Fibroblast of lung (primary cell): ENCODE results near the gene NACC1. TPM values are rescaled to one million over a fixed set of nuclear protein-coding genes. Genes with fewer than 3 reads are reported as not detected.

ENCODE experiments used
- DNase-seq, 2 donors: peaks; one replicate each; pipeline versions ENCODE4 v3.0.0 to v3.0.0-alpha.2; 2010; ENCODE audit warnings: low read depth in 2 of 2
- H2AFZ ChIP-seq: 2 replicates; pipeline ENCODE4 v1.5.1; 2012; ENCODE audit warnings: low read length, control low read depth, inconsistent platforms
- H3K27ac ChIP-seq: 2 replicates; pipeline ENCODE4 v1.5.1; 2011; ENCODE audit warnings: low read length, control low read depth; ENCODE audit not compliant: insufficient read depth
- H3K27me3 ChIP-seq: 2 replicates; pipeline ENCODE4 v1.5.1; 2011; ENCODE audit warnings: mild to moderate bottlenecking, low read length; ENCODE audit not compliant: control insufficient read depth, insufficient read depth
- H3K36me3 ChIP-seq: 2 replicates; pipeline ENCODE4 v1.5.1; 2011; ENCODE audit warnings: low read length; ENCODE audit not compliant: control insufficient read depth, insufficient read depth
- H3K4me1 ChIP-seq: 2 replicates; pipeline ENCODE4 v1.5.1; 2011; ENCODE audit warnings: low read length; ENCODE audit not compliant: control insufficient read depth, insufficient read depth; ENCODE audit errors: extremely low read depth
- H3K4me2 ChIP-seq: 2 replicates; pipeline ENCODE4 v1.5.1; 2011; ENCODE audit warnings: low read length, control low read depth; ENCODE audit not compliant: insufficient read depth; ENCODE audit errors: extremely low read depth
- H3K4me3 ChIP-seq, 4 experiments: fragments of 200-600 bp in 1 of 4; sonication (generic) in 1 of 4; replicated peaks in 1 of 4; 2 replicates each; pipeline ENCODE4 v1.5.1; 2011 to 2016; ENCODE audit warnings: low read length in 4 of 4, low read depth in 3 of 4, mild to moderate bottlenecking in 3 of 4, control low read depth in 2 of 4, inconsistent platforms in 1 of 4, mixed read lengths in 1 of 4; ENCODE audit not compliant: insufficient read depth in 1 of 4; ENCODE audit errors: control extremely low read depth in 1 of 4
- H3K79me2 ChIP-seq: 2 replicates; pipeline ENCODE4 v1.5.1; 2012; ENCODE audit warnings: mild to moderate bottlenecking, low read length, inconsistent platforms; ENCODE audit not compliant: control insufficient read depth, insufficient read depth
- H3K9ac ChIP-seq: 2 replicates; pipeline ENCODE4 v1.5.1; 2011; ENCODE audit warnings: mild to moderate bottlenecking, low read length, control low read depth; ENCODE audit not compliant: insufficient read depth
- H3K9me3 ChIP-seq: 2 replicates; pipeline ENCODE4 v1.5.1; 2012; ENCODE audit warnings: low read depth, low read length; ENCODE audit not compliant: control insufficient read depth, insufficient read depth
- H4K20me1 ChIP-seq: 2 replicates; pipeline ENCODE4 v1.5.1; 2011; ENCODE audit warnings: low read length; ENCODE audit not compliant: control insufficient read depth, insufficient read depth; ENCODE audit errors: extremely low read depth
- CTCF ChIP-seq, 2 donors: IDR thresholded peaks in 1 of 2; conservative IDR thresholded peaks in 1 of 2; 1 replicate in 1 of 2; 2 replicates in 1 of 2; pipeline ENCODE4 v1.5.1; 2011 to 2012; ENCODE audit warnings: low read length in 2 of 2, control low read depth in 1 of 2, inconsistent platforms in 1 of 2, low read depth in 1 of 2, mild to moderate bottlenecking in 1 of 2
- EZH2 ChIP-seq: IDR thresholded peaks from 2 replicates; pipeline ENCODE4 v1.5.1; 2012; ENCODE audit warnings: low read length, control low read depth, mild to moderate bottlenecking; ENCODE audit errors: missing control alignments
- polyA plus RNA-seq, 2 donors: library from polyadenylated mRNA; depleted of rRNA in 1 of 2; stranded (reverse) in 1 of 2; unstranded in 1 of 2; fragments of >200 nt; gene quantifications; 2 replicates each; pipeline ENCODE4 v1.2.1, GENCODE V29; 2011 to 2012; ENCODE audit warnings: missing spikeins in 1 of 2
- total RNA-seq: library from RNA; depleted of rRNA; stranded (reverse); fragments of >200 nt; gene quantifications from 2 replicates; pipeline ENCODE4 v1.2.1, GENCODE V29; 2014

NACC1 gene
- total and polyA plus RNA-seq, 2 donors (not counting 1 experiment from before 2014, with no cell fraction given): 31.9 to 33.5 TPM

- H2AFZ ChIP-seq: no peak overlapping the region
- no peaks in the 10 kb centered on the region for H3K27me3 ChIP-seq
- H3K9me3 ChIP-seq: no peaks in the 10 kb centered on the region
- H3K36me3 ChIP-seq: peaks cover 30% of the 10 kb centered on the region
- peaks cover 23% of the 10 kb centered on the region for H3K4me1 ChIP-seq
- H3K27ac ChIP-seq: peak overlapping the region; percentile 39
- H3K4me2 ChIP-seq: no peak overlapping the region
- no peak overlapping the region for H3K9ac ChIP-seq
- DNase-seq: no peak
- no peak overlapping the region for H3K4me3 ChIP-seq
- no peaks in the 10 kb centered on the region for H4K20me1 ChIP-seq
- H3K79me2 ChIP-seq: peaks cover 8% of the 10 kb centered on the region
- TF ChIP-seq EZH2 (no peak), CTCF (conservative IDR thresholded peaks at IDR 0.05 in 1 of 2, IDR thresholded peaks at IDR 0.05 in 1 of 2; ENCODE audit: low read depth in 1 of 2, low read length in 2 of 2) (no peak)
These were observed 41.3 kb upstream of the NACC1 start for GRCh38 chr19:13076787-13077186.

- Histone ChIP-seq H3K79me2 (peaks cover 5% of the 10 kb centered on the region), H4K20me1 (no peaks in the 10 kb centered on the region), H2AFZ (no peak overlapping the region), H3K4me2 (no peak overlapping the region), H3K27ac (peak overlapping the region; percentile 39), H3K9me3 (no peaks in the 10 kb centered on the region), H3K36me3 (peaks cover 32% of the 10 kb centered on the region), H3K27me3 (no peaks in the 10 kb centered on the region), H3K4me1 (peaks cover 26% of the 10 kb centered on the region), H3K9ac (no peak overlapping the region), H3K4me3 (no peak overlapping the region)
- DNase-seq: peak in 1 of 2 donors; percentile 39
- TF ChIP-seq CTCF (conservative IDR thresholded peaks at IDR 0.05 in 1 of 2, IDR thresholded peaks at IDR 0.05 in 1 of 2; ENCODE audit: low read depth in 1 of 2, low read length in 2 of 2) (no peak), EZH2 (no peak)
These were observed 40.8 kb upstream of the NACC1 start for GRCh38 chr19:13077240-13077639.

DNA sequence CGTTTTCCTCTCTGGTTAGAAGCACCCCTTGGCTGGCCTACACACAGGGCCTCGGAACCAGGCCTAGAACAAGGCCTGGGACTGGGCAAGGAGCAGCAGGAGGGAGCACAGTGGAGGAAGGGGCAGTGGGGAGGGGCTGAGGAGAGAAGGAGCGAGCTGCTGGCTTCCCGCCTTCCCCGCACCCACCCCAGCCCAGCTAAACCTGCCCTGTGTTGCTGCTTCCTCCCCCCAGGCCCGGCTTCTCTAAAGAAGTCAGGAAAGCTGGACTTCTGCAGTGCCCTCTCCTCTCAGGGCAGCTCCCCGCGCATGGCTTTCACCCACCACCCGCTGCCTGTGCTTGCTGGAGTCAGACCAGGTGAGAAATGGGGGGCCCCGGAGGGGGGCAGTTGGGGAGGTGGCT is 39.7 kb upstream of the NACC1 start:
- no peaks in the 10 kb centered on the region for H3K9me3 ChIP-seq
- no peak for DNase-seq
- no peak overlapping the region for H3K9ac ChIP-seq
- H4K20me1 ChIP-seq: no peaks in the 10 kb centered on the region
- H3K27me3 ChIP-seq: no peaks in the 10 kb centered on the region
- peaks cover 3% of the 10 kb centered on the region for H3K79me2 ChIP-seq
- peak overlapping the region; percentile 34 for H3K27ac ChIP-seq
- peaks cover 36% of the 10 kb centered on the region for H3K36me3 ChIP-seq
- H2AFZ ChIP-seq: no peak overlapping the region
- H3K4me2 ChIP-seq: no peak overlapping the region
- H3K4me3 ChIP-seq: no peak overlapping the region
- TF ChIP-seq EZH2 (no peak), CTCF (conservative IDR thresholded peaks at IDR 0.05 in 1 of 2, IDR thresholded peaks at IDR 0.05 in 1 of 2; ENCODE audit: low read depth in 1 of 2, low read length in 2 of 2) (no peak)
- peaks cover 27% of the 10 kb centered on the region for H3K4me1 ChIP-seq
